ENCODE data around the gene CHPF. TPM values are rescaled to one million over a fixed set of nuclear protein-coding genes. Genes with fewer than 3 reads are reported as not detected.

The CHPF gene
- total and polyA plus RNA-seq, 10 of the 15 experiments (the other 5 are each of a cell fraction or from before 2014, with no cell fraction given) = 0.09 to 17.4 (median 8.3) TPM; not detected in 1

DNA sequence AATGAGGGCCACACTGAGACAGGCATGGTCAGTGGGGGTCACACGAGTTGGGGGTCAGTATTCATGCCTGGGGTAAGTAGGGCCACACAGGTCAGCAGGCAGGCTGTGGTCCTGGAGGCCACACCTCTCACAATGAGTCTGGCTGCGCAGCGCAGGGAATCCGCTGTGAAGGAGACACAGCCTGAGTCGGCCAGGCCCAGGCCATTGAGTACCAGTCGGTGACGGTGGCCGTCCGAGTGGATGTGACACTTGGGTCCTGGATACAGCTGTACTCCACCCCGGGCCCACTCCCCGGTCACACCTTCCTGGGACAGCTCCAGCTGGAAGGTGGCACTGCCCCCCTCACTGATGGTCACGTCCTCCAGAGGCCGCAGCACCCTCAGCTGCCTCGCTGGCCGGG lies 10.7 kb upstream of the CHPF start:
- POLR2A ChIA-PET = no interaction called here
- H3K4me2 ChIP-seq (ENCODE audit: control insufficient read depth, insufficient read depth) = no peak overlapping the region
- SMC1A ChIA-PET (ENCODE audit: uncharacterized antibody, unreplicated experiment) = no interaction called here
- RAD21 ChIA-PET (ENCODE audit: unreplicated experiment) = no interaction called here
- H3K36me3 ChIP-seq (ENCODE audit: control insufficient read depth in 2 of 2, insufficient read depth in 2 of 2, low read length in 1 of 2) = no peaks in the 10 kb centered on the region
- H4K20me1 ChIP-seq (ENCODE audit: control insufficient read depth, insufficient read depth) = no peaks in the 10 kb centered on the region
- no TSS peak for BruUV-seq (replicated peaks)
- no peak overlapping the region for H3K9ac ChIP-seq (ENCODE audit: control insufficient read depth, insufficient read depth, low read length)
- ATAC-seq (no peak), FAIRE-seq (no peak), DNase-seq (ENCODE audit: low read depth, low spot score) (no peak)
- 78% methylated on average over 15 of the region's 15 CpGs for WGBS (ENCODE audit: insufficient coverage, insufficient replicate concordance, low lambda C conversion rate, missing lambda C conversion rate)
- no peaks in the 10 kb centered on the region; the same call in 2 of the 3 replicates for H3K9me3 ChIP-seq (replicated peaks; ENCODE audit: control insufficient read depth, insufficient read depth, low read length)
- CTCF ChIA-PET = no interaction called here
- H2AFZ ChIP-seq (ENCODE audit: control insufficient read depth, low read depth, low read length) = no peak overlapping the region
- H3K27me3 ChIP-seq (replicated peaks in 1 of 2; ENCODE audit: control insufficient read depth in 2 of 2, insufficient read depth in 2 of 2, low read length in 1 of 2) = peaks cover 3 to 8% of the 10 kb centered on the region in 2 experiments
- in situ Hi-C loops (cut with MboI) = no loop called here
- H3K4me1 ChIP-seq (ENCODE audit: control insufficient read depth, insufficient read depth, low read length) = no peaks in the 10 kb centered on the region; the same call in 1 of the 2 replicates
- H3K79me2 ChIP-seq (ENCODE audit: control insufficient read depth, insufficient read depth, low read length) = no peaks in the 10 kb centered on the region
- H3K4me3 ChIP-seq = no peak overlapping the region
- intact Hi-C loops (cut with micrococcal nuclease; ENCODE audit: unreplicated experiment) = no loop called here
- H3K27ac ChIP-seq (ENCODE audit: control insufficient read depth, insufficient read depth) = no peak overlapping the region
- no peak for TF ChIP-seq YBX1 (IDR thresholded peaks at IDR 0.05)
- TF ChIP-seq ZBTB40 (IDR thresholded peaks at IDR 0.05; ENCODE audit: borderline replicate concordance) = no peak
- TF ChIP-seq, protein P1, sequence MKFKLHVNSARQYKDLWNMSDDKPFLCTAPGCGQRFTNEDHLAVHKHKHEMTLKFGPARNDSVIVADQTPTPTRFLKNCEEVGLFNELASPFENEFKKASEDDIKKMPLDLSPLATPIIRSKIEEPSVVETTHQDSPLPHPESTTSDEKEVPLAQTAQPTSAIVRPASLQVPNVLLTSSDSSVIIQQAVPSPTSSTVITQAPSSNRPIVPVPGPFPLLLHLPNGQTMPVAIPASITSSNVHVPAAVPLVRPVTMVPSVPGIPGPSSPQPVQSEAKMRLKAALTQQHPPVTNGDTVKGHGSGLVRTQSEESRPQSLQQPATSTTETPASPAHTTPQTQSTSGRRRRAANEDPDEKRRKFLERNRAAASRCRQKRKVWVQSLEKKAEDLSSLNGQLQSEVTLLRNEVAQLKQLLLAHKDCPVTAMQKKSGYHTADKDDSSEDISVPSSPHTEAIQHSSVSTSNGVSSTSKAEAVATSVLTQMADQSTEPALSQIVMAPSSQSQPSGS (IDR thresholded peaks at IDR 0.05; ENCODE audit: low read length) = no peak
- no peak for TF ChIP-seq TAF1 (IDR thresholded peaks at IDR 0.05; ENCODE audit: borderline replicate concordance, low read depth, low read length)
- TF ChIP-seq MLLT1 (IDR thresholded peaks at IDR 0.05) = no peak
- no peak for TF ChIP-seq BCL11A (IDR thresholded peaks at IDR 0.05; ENCODE audit: low read depth, low read length)
- TF ChIP-seq, protein P2, sequence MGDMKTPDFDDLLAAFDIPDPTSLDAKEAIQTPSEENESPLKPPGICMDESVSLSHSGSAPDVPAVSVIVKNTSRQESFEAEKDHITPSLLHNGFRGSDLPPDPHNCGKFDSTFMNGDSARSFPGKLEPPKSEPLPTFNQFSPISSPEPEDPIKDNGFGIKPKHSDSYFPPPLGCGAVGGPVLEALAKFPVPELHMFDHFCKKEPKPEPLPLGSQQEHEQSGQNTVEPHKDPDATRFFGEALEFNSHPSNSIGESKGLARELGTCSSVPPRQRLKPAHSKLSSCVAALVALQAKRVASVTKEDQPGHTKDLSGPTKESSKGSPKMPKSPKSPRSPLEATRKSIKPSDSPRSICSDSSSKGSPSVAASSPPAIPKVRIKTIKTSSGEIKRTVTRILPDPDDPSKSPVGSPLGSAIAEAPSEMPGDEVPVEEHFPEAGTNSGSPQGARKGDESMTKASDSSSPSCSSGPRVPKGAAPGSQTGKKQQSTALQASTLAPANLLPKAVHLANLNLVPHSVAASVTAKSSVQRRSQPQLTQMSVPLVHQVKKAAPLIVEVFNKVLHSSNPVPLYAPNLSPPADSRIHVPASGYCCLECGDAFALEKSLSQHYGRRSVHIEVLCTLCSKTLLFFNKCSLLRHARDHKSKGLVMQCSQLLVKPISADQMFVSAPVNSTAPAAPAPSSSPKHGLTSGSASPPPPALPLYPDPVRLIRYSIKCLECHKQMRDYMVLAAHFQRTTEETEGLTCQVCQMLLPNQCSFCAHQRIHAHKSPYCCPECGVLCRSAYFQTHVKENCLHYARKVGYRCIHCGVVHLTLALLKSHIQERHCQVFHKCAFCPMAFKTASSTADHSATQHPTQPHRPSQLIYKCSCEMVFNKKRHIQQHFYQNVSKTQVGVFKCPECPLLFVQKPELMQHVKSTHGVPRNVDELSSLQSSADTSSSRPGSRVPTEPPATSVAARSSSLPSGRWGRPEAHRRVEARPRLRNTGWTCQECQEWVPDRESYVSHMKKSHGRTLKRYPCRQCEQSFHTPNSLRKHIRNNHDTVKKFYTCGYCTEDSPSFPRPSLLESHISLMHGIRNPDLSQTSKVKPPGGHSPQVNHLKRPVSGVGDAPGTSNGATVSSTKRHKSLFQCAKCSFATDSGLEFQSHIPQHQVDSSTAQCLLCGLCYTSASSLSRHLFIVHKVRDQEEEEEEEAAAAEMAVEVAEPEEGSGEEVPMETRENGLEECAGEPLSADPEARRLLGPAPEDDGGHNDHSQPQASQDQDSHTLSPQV (IDR thresholded peaks at IDR 0.05) = no peak
- no peak for TF ChIP-seq ZNF622 (IDR thresholded peaks at IDR 0.05)
- no peak for TF ChIP-seq EP300 (IDR thresholded peaks at IDR 0.05; ENCODE audit: borderline replicate concordance in 1 of 2, control insufficient read depth in 1 of 2, low read depth in 2 of 2, low read length in 2 of 2)
- TF ChIP-seq MEF2A (IDR thresholded peaks at IDR 0.05; ENCODE audit: insufficient read depth, low read depth, low read length) = no peak

Data from GM12878 (cell line).